Peyer's patch (tissue), 4 donors: ENCODE results near the gene MZT2B. TPM values are rescaled to one million over a fixed set of nuclear protein-coding genes. Genes with fewer than 3 reads are reported as not detected.
"Not testable (repeated sequence)": the region's sequence is repeated elsewhere in the genome, so short reads cannot be mapped to it uniquely, and the experiment has no call there.

ENCODE experiments used
- DNase-seq, 3 donors: peaks; one replicate each; pipeline ENCODE4 v3.0.0-alpha.2; 2017 to 2019
- H3K27ac ChIP-seq, 4 donors: fragments of 200-600 bp; sonication (generic); one replicate each; pipeline ENCODE4 v1.5.1; 2016 to 2019
- H3K27me3 ChIP-seq, 2 donors: fragments of 200-600 bp; sonication (generic); one replicate each; pipeline ENCODE4 v1.5.1; 2019
- H3K36me3 ChIP-seq, 3 donors: fragments of 200-600 bp; sonication (generic); one replicate each; pipeline ENCODE4 v1.5.1; 2016 to 2019
- H3K4me1 ChIP-seq, 4 donors: fragments of 200-600 bp; sonication (generic); one replicate each; pipeline ENCODE4 v1.5.1; 2016 to 2019
- H3K4me3 ChIP-seq, 4 donors: fragments of 200-600 bp; sonication (generic); 1 replicate in 3 of 4; 2 replicates in 1 of 4; pipeline ENCODE4 v1.5.1; 2016 to 2019; ENCODE audit warnings: mild to moderate bottlenecking in 1 of 4
- H3K9me3 ChIP-seq, 4 donors: fragments of 200-600 bp; sonication (generic); one replicate each; pipeline ENCODE4 v1.5.1; 2016 to 2019; ENCODE audit warnings: mild to moderate bottlenecking in 1 of 4
- CTCF ChIP-seq, 6 experiments: fragments of 450-650 bp in 4 of 6; fragments of 200-600 bp in 2 of 6; sonication (generic) in 1 of 6; IDR thresholded peaks; one replicate each; pipeline ENCODE4 v1.5.1; 2017 to 2019; ENCODE audit warnings: antibody characterized with exemption in 6 of 6, mild to moderate bottlenecking in 3 of 6, moderate library complexity in 1 of 6
- POLR2A ChIP-seq, 2 donors: fragments of 450-650 bp; IDR thresholded peaks; one replicate each; pipeline ENCODE4 v1.5.1; 2017; ENCODE audit warnings: antibody characterized with exemption in 2 of 2, mild to moderate bottlenecking in 2 of 2, moderate library complexity in 2 of 2
- total RNA-seq, 4 donors: library from RNA; depleted of rRNA; stranded (reverse); fragments of >200 nt; gene quantifications; one replicate each; pipeline ENCODE4 v1.1.0, GENCODE V29; 2016

Gene MZT2B
- 10 to 100 TPM; 47.0 to 88.6 (median 61.8) TPM for total RNA-seq

GRCh38 chr2:130181880-130182682, at the start of gene MZT2B:
TSS of gene MZT2B (plus strand) at chr2:130182262. CDS start at chr2:130182283, 21 bp downstream.
- peak; percentile 83 to 94 (median 93) for DNase-seq
- H3K27me3 ChIP-seq, H3K36me3 ChIP-seq, H3K9me3 ChIP-seq: not testable (repeated sequence)
- Histone ChIP-seq H3K4me3 (peak within 1 kb of the TSS; percentile 69 to 99 (median 96)), H3K27ac (peak within 1 kb of the TSS; percentile 92 to 95 (median 94)), H3K4me1 (peaks cover 0 to 11% (median 8%) of the 10 kb centered on the region in 4 donors)
- peak; percentile 77 to 93 (median 87) for TF ChIP-seq CTCF (IDR thresholded peaks at IDR 0.05)

- Histone ChIP-seq H3K4me1 (no peaks in the 10 kb centered on the region), H3K27me3 (no peaks in the 10 kb centered on the region), H3K27ac (no peak overlapping the region), H3K36me3 (no peaks in the 10 kb centered on the region), H3K9me3 (no peaks in the 10 kb centered on the region), H3K4me3 (no peak overlapping the region)
- TF ChIP-seq CTCF (IDR thresholded peaks at IDR 0.05), result no peak
- no peak for TF ChIP-seq POLR2A (IDR thresholded peaks at IDR 0.05)
- peak in 1 of 3 donors; percentile 26 for DNase-seq
Measured at GRCh38 chr2:130135692-130136541, 46.1 kb upstream of the MZT2B start.

- not testable (repeated sequence) for H3K36me3 ChIP-seq, H3K27me3 ChIP-seq, H3K4me3 ChIP-seq, H3K9me3 ChIP-seq, H3K4me1 ChIP-seq, H3K27ac ChIP-seq
- DNase-seq, result peak in 1 of 3 donors; percentile 3
Measured at GRCh38 chr2:130136546-130136945, 45.5 kb upstream of the MZT2B start.

GRCh38 chr2:130137118-130137517, 44.9 kb upstream of the MZT2B start:
- peak in 1 of 3 donors; percentile 7 for DNase-seq

GRCh38 chr2:130138326-130138725, 43.7 kb upstream of the MZT2B start:
- H3K27ac ChIP-seq, H3K4me3 ChIP-seq, H3K4me1 ChIP-seq, H3K27me3 ChIP-seq, H3K9me3 ChIP-seq, H3K36me3 ChIP-seq: not testable (repeated sequence)
- DNase-seq, result peak in 1 of 3 donors; percentile 5

More at GRCh38 chr2:130137118-130137517, 44.9 kb upstream of the MZT2B start:
- not testable (repeated sequence) for H3K4me1 ChIP-seq, H3K9me3 ChIP-seq, H3K36me3 ChIP-seq, H3K27me3 ChIP-seq, H3K27ac ChIP-seq, H3K4me3 ChIP-seq

GRCh38 chr2:130138841-130139251, 43.2 kb upstream of the MZT2B start:
- H3K27me3 ChIP-seq, H3K4me3 ChIP-seq, H3K4me1 ChIP-seq, H3K9me3 ChIP-seq, H3K27ac ChIP-seq, H3K36me3 ChIP-seq: not testable (repeated sequence)
- peak in 1 of 3 donors; percentile 5 for DNase-seq

GRCh38 chr2:130139331-130140280, 42.5 kb upstream of the MZT2B start:
- peak in 1 of 3 donors; percentile 37 for DNase-seq
- H3K4me3 ChIP-seq, H3K27ac ChIP-seq, H3K4me1 ChIP-seq, H3K27me3 ChIP-seq, H3K9me3 ChIP-seq, H3K36me3 ChIP-seq: not testable (repeated sequence)

GRCh38 chr2:130140516-130140915, 41.5 kb upstream of the MZT2B start:
- not testable (repeated sequence) for H3K36me3 ChIP-seq, H3K4me1 ChIP-seq, H3K9me3 ChIP-seq, H3K27me3 ChIP-seq, H3K27ac ChIP-seq, H3K4me3 ChIP-seq
- peak in 1 of 3 donors; percentile 16 for DNase-seq

GRCh38 chr2:130141002-130141401, 41.1 kb upstream of the MZT2B start:
- not testable (repeated sequence) for H3K36me3 ChIP-seq, H3K4me1 ChIP-seq, H3K4me3 ChIP-seq, H3K27me3 ChIP-seq, H3K27ac ChIP-seq, H3K9me3 ChIP-seq
- peak in 1 of 3 donors; percentile 3 for DNase-seq

- not testable (repeated sequence) for H3K4me3 ChIP-seq, H3K9me3 ChIP-seq, H3K36me3 ChIP-seq, H3K27me3 ChIP-seq, H3K27ac ChIP-seq, H3K4me1 ChIP-seq
- DNase-seq, result peak in 1 of 3 donors; percentile 28
Measured at GRCh38 chr2:130141645-130142370, 40.3 kb upstream of the MZT2B start.
